GM21447 (cell line): ENCODE data around the gene NECAP2.

Experiments
- ATAC-seq: cut with Tn5 transposase; IDR thresholded peaks from one replicate; pipeline ENCODE4 v1.9.1; 2021; ENCODE audit not compliant: unreplicated experiment

Gene NECAP2, protein sequence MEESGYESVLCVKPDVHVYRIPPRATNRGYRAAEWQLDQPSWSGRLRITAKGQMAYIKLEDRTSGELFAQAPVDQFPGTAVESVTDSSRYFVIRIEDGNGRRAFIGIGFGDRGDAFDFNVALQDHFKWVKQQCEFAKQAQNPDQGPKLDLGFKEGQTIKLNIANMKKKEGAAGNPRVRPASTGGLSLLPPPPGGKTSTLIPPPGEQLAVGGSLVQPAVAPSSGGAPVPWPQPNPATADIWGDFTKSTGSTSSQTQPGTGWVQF

DNA sequence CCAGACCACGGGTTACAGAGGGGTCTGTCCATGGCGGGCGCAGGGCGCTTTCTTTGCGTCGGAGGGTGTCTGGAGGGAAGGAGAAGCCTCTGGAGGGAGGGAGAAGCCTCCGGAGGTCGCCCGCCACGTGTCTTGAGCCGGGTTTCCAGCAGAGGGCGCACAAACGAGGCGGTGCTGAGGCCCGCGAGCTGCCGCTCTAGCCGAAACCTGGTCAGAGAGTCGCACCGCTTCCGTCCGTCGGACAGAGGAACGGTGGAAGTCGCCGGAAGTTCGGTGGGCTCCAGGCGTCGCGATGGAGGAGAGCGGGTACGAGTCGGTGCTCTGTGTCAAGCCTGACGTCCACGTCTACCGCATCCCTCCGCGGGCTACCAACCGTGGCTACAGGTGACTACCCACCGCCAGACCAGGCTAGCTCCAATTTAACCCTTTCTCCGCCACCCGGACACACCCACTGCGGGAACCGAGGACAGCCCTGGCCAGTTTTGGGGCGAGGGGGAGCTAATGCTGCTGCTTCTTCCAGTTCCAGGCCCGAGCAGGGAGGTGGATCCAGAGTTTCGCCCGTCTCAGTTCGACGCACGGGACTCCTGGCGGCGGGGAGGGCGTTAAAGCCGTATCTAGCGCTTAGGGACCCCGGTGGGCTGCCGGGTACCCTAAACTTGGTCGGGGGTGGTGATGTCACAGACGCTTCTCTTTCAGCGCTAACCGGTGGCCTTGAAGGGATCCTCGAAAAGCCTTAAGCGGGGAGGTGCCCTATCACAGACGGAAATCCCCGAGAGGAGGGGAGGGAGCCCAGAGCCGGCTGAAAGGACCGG lies at the start of gene NECAP2:
NECAP2 (plus strand) TSS at position 255 of the 812 bp plus-strand sequence; CDS start at position 293, 38 bp downstream.
- ATAC-seq: peak; percentile 82

- ATAC-seq: no peak
Measured at GRCh38 chr1:16391411-16391810, 49.1 kb upstream of the NECAP2 start.

- no peak for ATAC-seq
Measured at GRCh38 chr1:16392740-16393569, 47.6 kb upstream of the NECAP2 start.

DNA sequence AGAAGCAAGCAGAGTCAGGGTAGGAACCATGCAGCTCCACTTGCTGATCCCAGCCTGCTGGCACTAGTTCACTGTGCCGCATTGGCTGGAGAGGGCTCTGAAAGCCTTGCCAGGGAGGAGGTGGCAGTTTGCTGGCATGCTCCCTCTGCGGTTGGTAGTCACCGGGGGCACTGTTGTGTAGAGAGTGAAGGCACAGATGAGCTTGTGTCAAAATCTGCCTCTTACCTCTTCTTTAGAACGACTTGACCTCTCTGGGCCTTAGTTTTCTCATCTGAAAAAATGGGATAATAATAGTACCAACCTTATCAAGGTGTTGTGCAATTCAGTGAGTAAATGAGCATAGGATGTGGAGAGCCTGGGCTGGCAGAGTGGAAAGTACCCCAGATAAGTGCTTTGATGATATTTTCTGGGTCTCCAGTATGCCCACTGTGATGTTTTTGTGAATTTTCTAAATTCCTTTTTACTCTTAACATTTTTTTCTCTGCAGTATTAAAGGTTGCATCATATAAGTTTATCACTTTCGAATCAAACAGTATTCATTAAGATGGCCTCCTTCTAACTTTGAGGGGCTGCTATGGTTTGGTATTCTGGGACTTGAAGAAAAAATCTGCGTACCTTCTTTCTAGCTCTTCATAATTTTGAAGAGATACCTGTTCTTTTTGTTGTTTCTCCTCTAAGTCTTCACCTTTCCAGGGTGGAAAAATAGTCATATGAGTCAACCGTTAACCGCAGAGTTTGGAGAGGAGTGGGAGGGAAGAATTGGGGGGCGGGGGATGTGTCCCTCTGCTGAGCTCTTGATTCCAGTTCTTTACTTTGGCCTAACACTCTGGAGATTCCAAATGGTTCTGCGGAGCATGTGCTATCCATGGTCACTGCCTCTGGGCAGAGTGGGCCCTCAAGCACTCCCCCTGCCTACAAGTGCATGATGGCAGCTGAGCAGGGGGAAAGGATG lies 46.7 kb upstream of the NECAP2 start:
- no peak for ATAC-seq

- ATAC-seq: no peak
Measured at GRCh38 chr1:16394977-16395376, 45.5 kb upstream of the NECAP2 start.

GRCh38 chr1:16396591-16396990 lies 43.9 kb upstream of the NECAP2 start:
- ATAC-seq: no peak

GRCh38 chr1:16397120-16397519 lies 43.4 kb upstream of the NECAP2 start:
- ATAC-seq: no peak

GRCh38 chr1:16398371-16398953 lies 42.1 kb upstream of the NECAP2 start:
- no peak for ATAC-seq

- ATAC-seq: no peak
Measured at GRCh38 chr1:16402742-16403141, 37.8 kb upstream of the NECAP2 start.

DNA sequence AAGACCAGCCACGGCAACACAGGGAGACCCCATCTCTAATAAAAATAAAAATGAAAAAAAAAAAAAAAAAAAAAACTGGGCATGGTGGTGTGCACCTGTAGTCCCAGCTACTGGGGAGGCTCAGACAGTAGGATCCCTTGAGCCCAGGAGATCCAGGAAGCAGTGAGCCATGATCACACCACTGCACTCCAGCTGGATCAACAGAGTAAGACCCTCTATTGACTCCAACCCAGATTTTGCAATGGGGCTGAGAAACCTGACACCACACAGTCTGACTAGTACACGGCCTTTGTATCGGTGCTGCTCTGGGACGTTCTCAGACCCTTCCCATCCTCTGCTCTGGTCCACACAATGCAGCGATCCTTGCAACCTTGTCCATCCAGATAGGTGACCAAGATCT lies 35.1 kb upstream of the NECAP2 start:
- ATAC-seq: no peak

- ATAC-seq: no peak
Measured at GRCh38 chr1:16406868-16407267, 33.7 kb upstream of the NECAP2 start.

DNA sequence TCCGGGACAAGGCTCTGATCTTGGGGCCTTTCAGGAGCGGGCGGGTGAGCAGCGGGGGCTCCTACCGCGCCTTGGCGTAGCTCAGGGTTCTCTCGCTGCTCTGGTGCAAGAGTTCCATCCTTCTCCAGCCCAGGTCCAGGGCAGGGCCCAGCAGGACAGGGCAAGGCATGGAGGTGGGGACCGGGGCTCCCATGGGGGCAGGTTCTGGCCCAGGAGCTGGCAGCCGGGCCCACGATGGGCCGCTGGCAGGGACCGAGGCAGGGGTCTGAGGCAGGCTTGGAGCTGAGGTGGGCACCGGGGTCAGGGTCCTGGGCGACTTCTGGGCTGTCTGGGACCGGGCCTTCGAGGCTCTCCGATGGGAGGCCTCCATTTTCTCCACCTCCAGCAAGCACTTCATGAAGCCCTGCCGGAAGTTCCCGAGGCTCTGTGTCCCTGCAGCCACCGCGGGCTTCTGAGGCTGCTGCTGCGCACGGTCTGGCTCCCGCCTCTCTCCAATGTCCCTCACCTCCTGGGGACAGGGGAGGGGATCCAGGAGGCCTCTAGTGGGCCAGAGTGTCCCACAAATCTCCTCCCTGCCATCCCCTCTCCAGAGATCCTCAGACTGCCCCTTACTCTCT lies 30.9 kb upstream of the NECAP2 start:
- no peak for ATAC-seq

GRCh38 chr1:16410803-16411202 lies 29.7 kb upstream of the NECAP2 start:
- ATAC-seq: no peak

GRCh38 chr1:16413191-16413590 lies 27.3 kb upstream of the NECAP2 start:
- ATAC-seq: no peak

GRCh38 chr1:16418823-16419425 lies 21.6 kb upstream of the NECAP2 start:
- no peak for ATAC-seq

DNA sequence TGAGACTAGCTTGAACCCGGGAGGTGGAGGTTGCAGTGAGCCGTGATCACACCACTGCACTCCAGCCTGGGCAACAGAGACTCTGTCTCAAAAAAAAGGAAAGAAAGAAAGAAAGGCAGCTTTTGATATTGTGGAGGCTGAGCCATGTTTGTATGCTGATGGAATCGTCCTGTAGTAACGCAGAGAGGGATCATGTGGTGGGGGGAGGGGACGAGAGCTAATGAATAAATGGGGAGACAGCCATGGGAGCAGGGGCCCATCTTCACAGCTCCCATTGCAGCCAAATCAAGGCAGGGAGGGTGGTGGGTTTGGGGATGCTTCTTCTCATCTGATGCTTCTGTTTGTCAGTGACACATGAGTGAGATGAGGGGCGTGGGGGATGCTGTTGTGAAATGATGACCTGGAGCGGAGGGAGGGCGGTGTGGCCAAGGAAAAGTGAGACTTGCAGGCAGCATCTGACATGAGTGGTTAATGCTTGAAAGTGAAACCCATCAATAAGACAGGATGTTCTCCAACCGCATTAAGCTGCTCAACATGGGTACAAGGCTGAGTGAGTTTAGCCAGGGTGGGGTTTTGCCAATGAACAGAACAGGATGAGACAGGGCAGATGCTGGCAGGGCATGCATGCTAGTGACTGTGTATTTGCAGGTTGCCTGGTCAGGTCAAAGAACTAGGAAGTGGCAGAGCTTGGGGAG lies 20.0 kb upstream of the NECAP2 start:
- ATAC-seq: peak; percentile 97

GRCh38 chr1:16421201-16421600 lies 19.3 kb upstream of the NECAP2 start:
- ATAC-seq: no peak

GRCh38 chr1:16422041-16422440 lies 18.5 kb upstream of the NECAP2 start:
- ATAC-seq: no peak
